Left forelimb (tissue), 1 donor: Measurements from ENCODE around the gene AGK.
"Not testable (repeated sequence)": the region's sequence is repeated elsewhere in the genome, so short reads cannot be mapped to it uniquely, and the experiment has no call there.

Experiments used
- DNase-seq: peaks from one replicate; pipeline ENCODE4 v3.0.0-alpha.2; 2018; ENCODE audit warnings: low spot score

The AGK gene

DNA sequence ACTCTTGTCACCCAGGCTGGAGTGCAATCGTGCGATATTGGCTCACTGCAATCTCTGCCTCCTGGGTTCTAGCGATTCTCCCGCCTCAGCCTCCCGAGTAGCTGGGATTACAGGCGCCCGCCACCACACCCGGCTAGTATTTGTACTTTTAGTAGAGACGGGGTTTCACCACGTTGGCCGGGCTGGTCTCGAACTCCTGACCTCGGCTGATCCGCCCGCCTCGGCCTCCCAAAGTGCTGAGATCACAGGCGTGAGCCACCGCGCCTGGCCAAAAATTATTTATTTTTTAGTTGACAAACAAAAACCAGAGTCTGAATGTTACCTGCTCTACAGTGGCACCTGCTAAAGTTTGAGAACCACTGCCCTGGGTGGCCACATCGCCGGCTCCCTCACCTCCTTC lies 96.5 kb downstream of the AGK start:
- not testable (repeated sequence) for DNase-seq

DNA sequence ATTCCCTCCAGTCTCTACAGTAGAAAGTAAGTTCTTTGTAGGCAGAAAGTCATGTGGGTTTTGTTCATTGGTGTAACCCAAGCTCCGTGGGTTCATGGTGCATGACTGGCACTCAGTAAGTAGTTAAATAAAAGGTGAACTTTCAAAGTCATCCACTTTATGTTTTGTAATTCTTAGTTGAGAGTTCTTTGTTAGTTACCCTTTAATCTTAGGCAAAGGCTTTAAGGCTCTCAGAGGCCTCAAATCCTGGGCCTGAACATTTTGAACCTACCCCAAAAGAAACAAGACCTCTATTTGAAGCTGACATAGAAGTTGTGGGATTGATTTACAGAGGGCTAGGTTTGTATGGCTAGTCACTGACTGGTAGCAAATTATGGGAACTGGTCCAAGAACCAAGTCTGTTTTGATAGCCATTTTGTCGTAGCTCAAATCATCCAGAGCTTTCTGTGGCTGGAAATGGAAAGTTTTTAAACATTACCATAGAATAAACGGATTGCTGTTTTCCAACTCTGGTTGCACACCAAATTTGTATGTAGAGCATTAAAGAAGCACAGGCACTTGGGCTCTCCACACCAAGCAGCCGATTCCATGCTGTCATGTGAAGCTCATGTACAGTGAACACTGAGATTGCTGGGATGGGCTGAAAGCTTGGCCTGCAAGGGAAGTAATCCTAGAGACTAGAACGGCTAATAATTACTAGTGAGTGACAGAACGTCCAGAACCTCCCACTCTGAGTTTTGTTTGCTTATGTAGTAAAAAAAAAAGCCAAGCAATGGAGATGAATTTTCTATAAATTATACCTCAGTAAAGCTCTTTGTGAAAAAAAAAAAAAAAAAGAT lies 97.3 kb downstream of the AGK start:
- DNase-seq, result no peak

DNA sequence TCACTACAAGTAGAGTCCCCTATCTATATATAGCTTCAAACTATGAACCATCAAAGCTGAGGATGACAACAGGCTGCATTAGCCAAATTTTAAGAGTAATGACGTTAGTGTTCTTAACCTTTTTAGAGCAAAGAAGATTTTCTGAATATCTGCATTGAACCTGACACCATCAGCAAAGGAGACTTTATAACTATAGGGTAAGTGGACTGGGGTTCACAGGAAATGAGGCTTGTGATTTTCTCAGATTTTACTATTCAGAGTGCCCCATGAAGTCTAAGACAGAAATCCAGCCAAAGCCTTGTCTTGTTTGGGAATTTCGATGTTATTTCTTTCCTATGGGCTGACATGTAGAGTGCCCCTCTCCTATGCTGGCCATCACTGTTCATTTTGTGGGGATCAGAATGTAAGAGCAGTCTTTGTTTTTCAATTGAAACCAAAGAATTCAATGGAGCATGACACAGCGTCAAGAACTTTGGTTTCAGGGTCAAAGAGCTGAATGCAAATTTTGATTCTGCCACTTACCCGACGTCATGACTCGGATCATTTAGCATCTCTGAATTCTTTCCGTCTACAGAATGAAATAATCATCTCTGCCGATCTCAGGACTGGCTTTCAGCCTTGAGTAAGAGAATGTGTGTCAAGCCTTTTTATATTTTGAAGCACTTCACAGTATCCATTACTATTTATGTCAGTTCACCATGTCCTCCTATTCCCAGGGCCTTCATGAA lies 98.1 kb downstream of the AGK start:
- DNase-seq, result no peak

DNA sequence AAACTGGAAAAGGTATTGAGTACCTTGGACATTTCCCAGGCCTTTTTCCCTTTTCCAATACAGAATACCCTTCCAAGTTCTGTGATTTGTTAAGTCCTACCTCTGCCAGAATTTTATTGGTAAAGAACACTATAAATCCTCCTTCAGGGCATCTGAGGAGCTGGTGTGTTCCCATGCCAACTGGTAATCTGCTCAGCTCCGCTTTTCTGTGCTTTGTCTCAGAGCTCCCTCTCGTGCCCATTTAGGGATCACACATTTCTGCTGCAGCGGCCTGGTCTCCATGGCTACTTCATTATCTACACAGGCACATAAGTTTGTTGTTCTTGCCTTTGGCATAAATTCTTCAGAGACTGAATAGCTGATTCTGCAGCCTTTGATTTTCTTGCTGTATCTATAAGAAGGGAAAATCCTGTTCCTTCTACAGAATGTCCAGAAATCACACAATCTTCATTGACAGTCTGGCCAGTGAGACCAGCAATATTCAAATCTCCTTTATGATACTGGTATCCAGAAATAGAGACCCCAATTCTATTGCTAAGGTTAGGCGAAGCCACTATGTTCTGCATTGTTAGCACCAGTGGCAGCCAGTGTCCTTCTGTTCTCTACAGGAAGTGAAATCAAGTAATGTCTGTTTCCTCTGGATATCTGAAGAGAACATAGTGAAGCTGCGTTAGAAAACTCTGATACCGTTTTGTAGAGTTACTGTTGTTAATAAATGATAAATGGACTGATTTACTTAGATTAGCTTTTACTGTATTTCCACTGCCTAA lies 98.8 kb downstream of the AGK start:
- no peak for DNase-seq

DNA sequence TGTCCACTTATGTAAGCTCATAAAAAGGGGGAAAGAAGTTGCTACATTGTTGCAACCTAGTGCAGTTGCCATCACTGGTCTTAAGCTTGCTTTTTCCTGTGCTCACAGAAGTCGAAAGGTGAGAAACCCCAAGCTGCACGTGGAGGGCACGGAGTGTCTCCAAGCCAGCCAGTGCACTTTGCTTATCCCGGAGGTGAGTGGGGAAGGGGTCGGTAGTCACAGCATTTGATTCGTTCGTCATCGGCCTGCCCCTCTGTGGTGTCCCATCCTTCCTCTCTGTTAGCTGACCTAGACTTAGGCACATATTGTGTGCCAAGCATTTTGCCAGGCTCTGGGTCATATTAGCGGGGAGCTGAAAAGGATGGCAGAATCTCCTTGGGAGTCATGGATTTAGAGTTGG lies 100.2 kb downstream of the AGK start:
- no peak for DNase-seq

DNA sequence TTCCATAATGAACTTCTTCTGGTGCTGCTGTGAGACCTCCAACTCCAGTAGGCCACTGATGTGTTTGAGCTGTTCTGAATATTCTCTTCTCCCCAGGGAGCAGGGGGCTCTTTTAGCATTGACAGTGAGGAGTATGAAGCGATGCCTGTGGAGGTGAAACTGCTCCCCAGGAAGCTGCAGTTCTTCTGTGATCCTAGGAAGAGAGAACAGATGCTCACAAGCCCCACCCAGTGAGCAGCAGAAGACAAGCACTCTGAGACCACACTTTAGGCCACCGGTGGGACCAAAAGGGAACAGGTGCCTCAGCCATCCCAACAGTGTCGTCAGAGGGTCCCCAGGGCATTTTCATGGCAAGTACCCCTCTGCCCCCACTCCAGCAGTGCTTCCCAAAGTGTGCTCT lies 101.5 kb downstream of the AGK start:
- no peak for DNase-seq

DNA sequence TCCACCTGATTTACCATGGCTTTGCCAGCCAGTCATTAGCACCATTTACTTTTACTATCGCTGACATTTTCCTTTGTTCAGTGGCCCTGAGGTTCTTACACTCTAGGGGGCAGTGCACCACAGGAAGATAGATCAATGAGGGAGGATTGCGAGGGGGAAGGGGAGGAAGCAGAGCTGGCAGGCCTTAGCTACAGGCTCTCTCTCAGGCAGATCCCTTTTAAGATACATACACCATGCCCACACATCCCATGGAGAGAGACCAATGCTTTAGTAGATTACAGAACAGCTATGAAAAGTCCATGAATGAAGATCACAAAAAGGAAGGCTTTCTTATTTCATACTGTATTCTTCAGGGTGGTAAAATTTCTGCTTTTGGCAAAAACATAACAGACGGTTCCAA lies 103.3 kb downstream of the AGK start:
- no peak for DNase-seq

DNA sequence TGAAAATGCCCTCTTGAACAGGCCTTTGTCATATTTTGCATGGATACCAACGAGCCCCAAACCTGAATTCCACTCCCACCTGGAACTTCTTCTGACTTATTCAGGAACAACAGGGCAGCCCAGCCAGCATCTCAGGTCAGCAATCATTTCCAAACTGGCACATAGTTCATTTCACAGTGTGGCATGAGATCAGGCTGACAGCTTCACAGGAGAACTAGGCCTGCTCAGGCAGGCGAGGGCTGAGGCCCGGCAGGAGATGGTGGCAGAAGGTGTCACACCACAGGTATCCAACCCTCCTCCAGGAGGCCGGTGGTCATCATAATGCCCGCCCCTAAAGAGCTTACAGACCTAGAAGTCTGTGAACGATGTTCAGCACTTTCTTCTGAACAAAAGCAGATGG lies 108.3 kb downstream of the AGK start:
- no peak for DNase-seq

DNA sequence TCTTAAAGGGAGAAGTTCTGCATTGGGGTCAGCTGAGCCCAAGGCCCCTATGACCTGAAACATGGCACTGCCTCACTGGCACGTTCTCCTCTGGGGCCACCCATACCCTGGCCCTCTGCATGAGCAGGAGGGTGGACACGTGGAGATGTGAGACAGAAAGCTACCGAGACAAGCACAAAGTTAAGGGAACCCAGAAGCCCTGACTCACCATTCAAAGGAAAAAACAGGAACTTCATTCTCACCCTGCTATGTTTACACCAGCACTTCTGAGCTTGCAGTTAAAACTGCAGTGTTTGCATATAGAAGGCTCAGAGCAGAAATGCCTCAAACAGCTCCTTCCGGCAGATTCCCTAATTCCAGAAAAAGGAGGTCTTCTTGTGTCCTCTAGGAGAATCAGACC lies 109.0 kb downstream of the AGK start:
- DNase-seq, result no peak

DNA sequence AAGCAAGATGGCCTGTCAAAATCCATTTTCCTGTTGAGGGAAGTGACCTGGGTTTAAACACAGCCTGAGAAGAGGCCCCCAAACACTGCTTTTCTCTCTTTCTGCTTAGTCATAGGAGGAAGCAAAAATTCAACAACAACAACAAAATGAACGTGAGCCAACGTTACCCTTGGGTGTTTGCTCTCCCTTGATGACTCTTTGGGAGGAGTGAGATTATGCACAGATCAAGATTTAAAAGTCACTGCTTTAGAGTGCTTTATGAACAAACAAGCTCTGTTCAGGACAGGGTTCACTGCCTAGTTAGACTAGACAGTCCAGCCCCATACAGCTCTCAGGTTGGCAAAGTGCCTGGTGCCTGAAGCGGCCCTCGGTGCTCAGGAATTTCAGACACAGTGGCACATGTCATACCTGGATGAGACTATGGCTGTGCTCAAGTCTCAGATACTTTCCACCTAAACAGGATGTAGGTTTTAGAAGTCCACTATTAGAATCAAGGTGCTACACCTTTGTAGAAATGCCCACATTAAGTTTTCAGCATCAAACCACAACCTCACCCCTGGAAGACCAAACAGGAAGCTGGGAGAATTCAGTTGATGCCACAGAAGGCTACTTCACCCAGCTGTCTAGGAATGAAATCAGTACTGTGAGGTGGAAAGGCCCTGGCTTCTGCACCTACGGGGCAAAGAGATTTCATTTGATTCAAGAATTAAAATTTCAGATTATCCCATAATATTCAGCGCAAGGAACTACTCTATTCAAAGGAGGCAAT lies 112.1 kb downstream of the AGK start:
- DNase-seq, result no peak

DNA sequence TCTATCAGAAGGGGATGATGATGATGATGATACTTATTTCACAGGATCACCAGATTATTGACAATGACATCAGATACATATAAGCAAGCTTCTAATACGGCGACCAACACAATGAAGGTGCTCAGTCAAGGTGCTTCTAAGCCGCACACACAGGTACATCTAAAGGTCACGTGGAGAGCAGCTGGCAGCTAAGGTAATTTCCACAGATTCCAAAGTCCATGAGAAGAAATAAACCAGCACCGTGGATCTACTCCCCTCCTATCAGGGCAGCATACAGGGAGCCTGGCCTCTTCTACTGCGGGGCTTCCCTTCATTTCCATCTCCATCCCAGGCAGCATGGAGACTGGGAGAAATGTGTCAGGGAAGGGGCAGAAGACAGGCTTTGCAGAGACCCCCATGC lies 113.2 kb downstream of the AGK start:
- no peak for DNase-seq

DNA sequence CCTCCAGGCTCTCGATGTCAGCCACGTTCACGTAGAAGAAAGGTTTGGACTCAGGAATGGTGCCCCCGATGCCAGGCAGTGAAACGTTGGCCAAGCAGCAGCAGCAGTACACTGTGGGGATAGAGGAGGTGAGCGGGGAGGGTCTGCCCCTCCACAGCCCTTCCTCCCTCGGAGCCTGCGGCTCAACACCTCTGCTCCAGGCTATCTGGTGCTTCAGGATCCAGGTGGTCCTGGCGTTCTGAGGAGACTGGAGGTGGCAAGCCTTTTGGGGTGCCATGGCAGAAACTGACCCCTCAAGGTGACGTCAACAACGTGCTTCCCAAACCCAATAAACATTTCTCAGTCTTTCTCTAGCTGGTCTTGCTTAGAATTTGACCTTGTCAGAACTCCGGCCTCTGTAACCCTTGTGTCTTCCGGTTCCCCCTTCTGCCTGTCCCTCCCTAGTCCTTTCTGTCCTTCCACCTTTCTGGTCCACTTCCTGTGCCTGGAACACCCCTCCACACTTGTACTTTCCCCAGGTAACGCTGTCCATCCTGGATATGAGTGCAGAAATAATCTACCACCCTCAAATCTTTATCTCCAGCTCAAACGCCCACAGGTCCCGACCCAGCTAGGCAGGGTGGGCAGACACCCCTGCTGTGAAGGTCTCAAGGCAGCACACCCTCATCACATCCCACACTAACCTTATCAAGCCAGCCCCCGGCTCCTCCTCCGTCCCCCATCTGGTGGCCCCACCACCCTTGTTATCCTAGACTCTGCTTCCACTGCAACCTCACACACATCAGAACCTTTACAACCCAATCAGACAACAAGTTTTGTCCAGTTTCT lies 114.2 kb downstream of the AGK start:
- no peak for DNase-seq

DNA sequence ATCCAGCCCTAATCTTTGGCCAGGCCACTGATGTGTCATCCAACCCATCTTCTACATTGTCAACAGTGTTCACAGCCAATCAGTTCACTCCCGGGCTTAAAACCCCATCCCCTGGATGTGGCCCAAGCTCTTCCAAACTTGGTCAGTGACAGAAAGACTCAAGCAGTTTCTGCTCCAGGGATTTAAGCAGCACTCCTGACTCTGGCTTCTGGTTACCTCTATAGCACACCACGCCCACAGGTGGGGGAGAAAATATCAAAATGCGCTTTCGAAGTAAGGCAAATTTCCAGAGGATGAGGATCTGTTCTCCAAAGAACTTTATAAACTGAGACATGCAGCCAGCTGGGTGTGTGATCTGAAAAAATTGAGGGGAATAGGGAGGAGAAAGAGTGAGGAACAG lies 114.9 kb downstream of the AGK start:
- DNase-seq, result no peak

DNA sequence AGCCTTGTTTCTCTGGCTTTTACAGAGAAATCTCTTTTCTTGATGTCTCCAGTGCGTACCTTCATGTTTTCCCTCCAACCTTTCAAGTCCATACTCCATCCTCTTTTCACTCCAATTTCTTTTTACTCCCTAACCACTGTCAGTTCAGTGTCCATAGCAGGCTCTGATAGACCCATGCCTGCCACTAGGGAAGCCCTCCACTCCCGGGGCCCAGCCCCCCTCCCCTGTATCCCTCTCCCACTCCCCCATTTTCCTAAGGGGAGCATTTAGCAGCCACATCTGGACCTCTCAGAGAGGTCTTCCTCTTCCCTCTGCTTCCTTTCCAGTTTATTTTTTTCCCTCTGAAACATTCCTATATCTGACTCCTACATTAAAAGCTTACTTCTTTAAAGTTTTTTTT lies 117.6 kb downstream of the AGK start:
- DNase-seq, result no peak

DNA sequence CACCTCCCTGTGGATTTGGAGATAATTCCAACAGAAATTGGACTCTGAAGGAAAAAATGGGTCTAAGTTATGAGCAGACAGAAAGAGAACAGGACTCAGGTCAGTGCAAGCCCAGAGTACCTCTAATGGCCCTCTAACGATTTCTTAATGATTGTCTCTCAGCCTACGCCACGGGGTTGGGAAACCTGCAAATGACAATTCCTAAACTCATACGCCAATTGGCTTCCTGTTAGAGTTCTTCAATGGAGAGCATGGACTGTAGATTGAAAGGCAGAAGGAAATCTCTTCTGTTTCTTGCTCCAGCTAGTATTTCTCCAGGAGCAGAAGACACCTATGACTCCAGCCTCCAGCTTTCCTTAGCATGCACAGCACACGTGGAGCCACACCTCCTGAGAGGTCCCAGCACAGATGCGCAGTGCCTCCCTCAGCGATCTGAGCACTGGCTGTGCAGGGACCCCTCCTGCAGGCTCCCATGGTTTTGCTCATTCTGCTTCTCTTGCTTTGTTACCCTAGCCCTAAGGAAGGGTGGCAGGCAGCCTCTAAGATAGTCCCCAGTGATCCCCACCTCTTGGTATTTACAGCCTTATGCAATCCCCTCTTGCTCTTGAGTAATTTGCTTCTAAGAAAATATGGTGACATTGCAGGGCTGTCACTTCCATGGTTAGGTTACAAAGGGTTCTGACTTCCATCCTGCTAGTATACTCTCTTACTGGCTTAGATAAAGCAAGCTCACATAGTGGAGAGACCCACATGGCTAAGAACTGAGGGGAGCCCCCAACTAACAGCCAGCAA lies 120.7 kb downstream of the AGK start:
- no peak for DNase-seq

DNA sequence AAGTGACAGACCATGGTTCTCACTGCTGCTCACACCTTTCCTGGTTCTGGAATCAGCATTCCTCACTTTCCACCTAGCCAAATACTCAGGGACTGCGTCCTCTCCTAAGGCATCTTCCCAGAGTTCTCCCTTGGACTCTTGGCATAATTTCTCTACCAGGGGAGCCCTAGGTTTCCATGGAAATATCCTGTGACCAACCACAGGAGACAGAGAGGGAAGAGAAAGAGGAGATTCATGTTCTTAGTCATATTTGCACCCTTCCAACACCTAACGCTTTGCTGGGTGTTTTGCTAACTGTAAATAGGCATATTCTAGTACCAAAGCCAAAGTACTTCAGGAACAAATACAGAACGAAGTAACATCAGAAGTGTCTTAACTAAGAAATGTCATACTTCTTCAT lies 122.1 kb downstream of the AGK start:
- no peak for DNase-seq

DNA sequence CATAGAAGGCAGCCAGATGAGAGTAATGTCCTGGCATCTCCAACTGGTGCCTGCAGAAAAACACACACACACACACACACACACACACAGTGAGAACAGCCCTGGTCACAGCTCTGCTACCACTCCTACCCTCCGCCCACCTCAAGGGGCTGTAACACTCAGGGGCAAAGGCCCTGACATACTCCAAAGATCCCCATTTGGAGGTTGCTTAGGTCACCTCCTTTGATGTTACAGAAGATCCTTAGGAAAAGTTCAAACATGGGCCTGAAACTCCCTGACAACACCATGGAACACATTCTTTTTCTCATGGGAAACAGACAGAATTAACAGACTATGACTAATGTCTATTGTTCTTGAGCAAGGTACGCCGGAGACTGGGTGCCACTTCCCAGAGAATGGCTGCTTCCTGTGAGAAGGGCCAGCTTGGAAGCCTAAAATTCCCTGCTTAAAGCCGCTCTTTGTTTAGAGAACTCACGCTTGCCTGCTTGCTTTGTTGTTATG lies 123.0 kb downstream of the AGK start:
- DNase-seq, result no peak

DNA sequence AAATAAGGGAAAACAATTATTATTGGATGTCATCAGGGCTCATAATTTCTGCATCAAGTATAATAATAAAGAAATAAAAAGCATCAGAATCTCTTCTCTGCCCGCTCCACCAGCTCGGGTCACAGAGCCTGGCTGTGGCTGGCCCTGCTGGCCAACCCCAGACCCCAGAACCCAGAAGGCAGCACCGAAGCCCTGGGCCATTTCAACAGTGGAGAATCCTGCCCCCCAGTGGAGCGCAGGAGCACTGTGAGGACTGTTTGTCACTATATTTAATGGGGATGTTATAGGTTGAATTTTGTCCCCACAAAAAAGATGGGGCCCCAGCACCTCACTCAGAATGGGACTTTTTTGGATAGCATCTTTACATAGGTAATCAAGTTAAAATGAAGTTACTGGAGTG lies 123.5 kb downstream of the AGK start:
- DNase-seq, result no peak

DNA sequence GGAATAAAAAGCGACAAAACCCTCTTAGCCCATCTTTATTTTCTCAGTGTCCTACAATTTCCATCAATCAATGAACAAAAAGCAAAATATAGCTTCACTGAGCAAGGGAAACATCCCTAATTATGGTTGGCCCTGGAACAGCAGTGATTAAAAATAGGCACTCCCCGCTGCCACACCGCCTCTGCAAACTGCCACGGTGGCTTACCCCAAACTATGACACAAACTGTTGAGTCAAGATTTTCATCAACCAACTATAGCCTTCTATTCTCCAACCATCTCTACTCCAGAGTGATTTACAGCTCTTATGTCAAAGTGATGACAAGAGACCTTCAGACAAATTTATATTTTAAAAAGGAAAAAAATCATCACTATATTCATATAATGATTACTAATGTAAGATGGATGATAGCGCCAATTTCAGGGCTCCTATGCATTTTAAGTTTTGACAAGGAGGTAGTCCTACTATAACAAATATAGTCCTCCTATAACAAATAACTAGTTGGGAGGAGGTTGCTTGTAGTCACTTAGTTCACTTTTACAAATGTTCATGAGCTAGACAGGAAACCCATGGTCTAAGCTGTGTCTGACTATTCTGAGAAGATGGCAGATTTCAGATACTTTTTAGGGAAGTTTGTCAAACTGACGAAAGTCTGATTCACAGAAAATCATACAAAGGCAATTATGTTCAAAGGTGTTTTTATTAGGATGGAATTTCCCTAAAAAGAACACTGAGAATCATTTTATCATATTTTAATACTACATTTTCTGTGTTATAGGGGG lies 124.4 kb downstream of the AGK start:
- DNase-seq, result no peak
